ENCODE results near the gene TATDN2. TPM values are rescaled to one million over a fixed set of nuclear protein-coding genes. Genes with fewer than 3 reads are reported as not detected.

TATDN2 gene
- total and polyA plus RNA-seq, 2 donors (not counting 3 experiments of a cell fraction or from before 2014, with no cell fraction given): 10.7 to 26.8 TPM

GRCh38 chr3:10309736-10310135 is 61.5 kb downstream of the TATDN2 start:
- CTCF ChIA-PET: interaction anchor here (0.6 to 1.4 kb wide), 7 partner anchors 8 to 363 kb away, joined by 3 to 11 read pairs (median 3); partner anchors contain the start of genes GHRL and SEC13
- no peaks in the 10 kb centered on the region for H3K27me3 ChIP-seq (ENCODE audit: control insufficient read depth in 2 of 2, insufficient read depth in 2 of 2, low read length in 2 of 2)

More at GRCh38 chr3:10309736-10310135, 61.5 kb downstream of the TATDN2 start:
- H3K4me2 ChIP-seq (ENCODE audit: insufficient read depth, low read length): peak overlapping the region; percentile 47
- no peak overlapping the region for H2AFZ ChIP-seq (ENCODE audit: low read depth, low read length)
- no peaks in the 10 kb centered on the region for H3K9me1 ChIP-seq (replicated peaks; ENCODE audit: control insufficient read depth, extremely low read depth, insufficient read depth, low read length)
- peaks cover 3% of the 10 kb centered on the region for H3K79me2 ChIP-seq (ENCODE audit: control insufficient read depth, insufficient read depth, low read length)
- FAIRE-seq: peak; percentile 98
- peak overlapping the region; percentile 73 for H3K27ac ChIP-seq (ENCODE audit: insufficient read depth, low read depth, low read length)
- no peaks in the 10 kb centered on the region for H3K9me3 ChIP-seq (replicated peaks; ENCODE audit: control insufficient read depth, insufficient read depth, low read length)
- POLR2A ChIA-PET: interaction anchor here (0.9 to 1.2 kb wide), 3 partner anchors 9 to 363 kb away, joined by 3 to 8 read pairs (median 3); partner anchors contain the start of gene SEC13
- peaks cover 48% of the 10 kb centered on the region for H3K4me1 ChIP-seq (ENCODE audit: control insufficient read depth, extremely low read depth, insufficient read depth, low read length)
- BruUV-seq (replicated peaks): no TSS peak
- dilution Hi-C loops (cut with MboI; ENCODE audit: extremely low pct_ligation_motif_present, low sequenced_read_pairs) (no loop called here), intact Hi-C loops (cut with micrococcal nuclease) (loop anchor here (1.0 to 5.0 kb wide), 2 partner anchors 12 to 62 kb away; partner anchors contain the start of genes SEC13 and TATDN2)
- peak; percentile 81 for DNase-seq (ENCODE audit: low read depth, low spot score)
- no peaks in the 10 kb centered on the region for H4K20me1 ChIP-seq (replicated peaks; ENCODE audit: control insufficient read depth, extremely low read depth, insufficient read depth, low read length)
- H3K4me3 ChIP-seq (replicated peaks in 1 of 3; ENCODE audit: insufficient read depth in 1 of 3, low read depth in 1 of 3, low read length in 3 of 3): no peak overlapping the region
- TF ChIP-seq MYC (IDR thresholded peaks at IDR 0.05; ENCODE audit: low read depth, low read length): peak; percentile 17
- TF ChIP-seq POLR2AphosphoS5 (IDR thresholded peaks at IDR 0.05; ENCODE audit: insufficient read depth, low read depth, low read length): peak; percentile 73
- TF ChIP-seq GATA2 (IDR thresholded peaks at IDR 0.05; ENCODE audit: insufficient read depth, insufficient read length, low read depth, low read length): peak; percentile 94
- TF ChIP-seq FOS (IDR thresholded peaks at IDR 0.05; ENCODE audit: borderline replicate concordance, insufficient read depth, low read length): peak; percentile 59
- TF ChIP-seq POLR2A (IDR thresholded peaks at IDR 0.05; ENCODE audit: low read depth, low read length): no peak
- TF ChIP-seq JUN (IDR thresholded peaks at IDR 0.05; ENCODE audit: borderline replicate concordance, insufficient read depth, insufficient read length, low read depth): peak; percentile 47
- no peak for TF ChIP-seq CTCF (IDR thresholded peaks at IDR 0.05; ENCODE audit: extremely low read depth in 1 of 2, insufficient read depth in 1 of 2, low read depth in 1 of 2, low read length in 2 of 2)
- TF ChIP-seq MAX (IDR thresholded peaks at IDR 0.05; ENCODE audit: insufficient read depth, insufficient read length): no peak
- peaks cover 31% of the 10 kb centered on the region in 2 experiments for H3K36me3 ChIP-seq (ENCODE audit: control insufficient read depth in 2 of 2, extremely low read depth in 1 of 2, insufficient read depth in 2 of 2, low read length in 2 of 2)
- H3K9ac ChIP-seq (replicated peaks; ENCODE audit: extremely low read depth, insufficient read depth, low read length): peak overlapping the region; percentile 31
